SK-N-SH (cell line): ENCODE results near the gene DISP1. TPM values are rescaled to one million over a fixed set of nuclear protein-coding genes. Genes with fewer than 3 reads are reported as not detected.

Experiments
- CTCF ChIA-PET: fragments of 300-600, 350-600 bp; formaldehyde crosslinking; extraction: SDS; loops from one replicate; lab custom pipeline; 2021; lab: Yijun Ruan, JAX
- POLR2A ChIA-PET: fragments of 350-600 bp; sonication (Branson Sonifier 250); formaldehyde crosslinking; extraction: SDS; loops from one replicate; lab custom pipeline; 2020; ENCODE audit warnings: antibody characterized with exemption, inconsistent platforms; lab: Yijun Ruan, JAX
- DNase-seq: peaks from one replicate; pipeline ENCODE4 v3.0.0; 2012
- H2AFZ ChIP-seq: fragments of 200-600 bp; sonication (generic); 2 replicates; pipeline ENCODE4 v1.8.1; 2016; ENCODE audit warnings: antibody characterized with exemption, mild to moderate bottlenecking, low read depth
- H3F3A ChIP-seq: fragments of 200-600 bp; sonication (generic); replicated peaks from 2 replicates; pipeline ENCODE3; 2016; ENCODE audit warnings: antibody characterized with exemption, mild to moderate bottlenecking; ENCODE audit not compliant: insufficient read depth
- H3K27ac ChIP-seq, 2 experiments: fragments of 200-500 bp in 1 of 2; fragments of 200-600 bp in 1 of 2; sonication (Bioruptor generic) in 1 of 2; sonication (generic), shearing (Covaris generic) in 1 of 2; 2 replicates each; pipeline versions ENCODE4 v1.5.1 to v1.6.1; 2014 to 2016; ENCODE audit warnings: low read depth in 2 of 2, inconsistent platforms in 1 of 2, low read length in 1 of 2, mild to moderate bottlenecking in 1 of 2, mixed read lengths in 1 of 2
- H3K27me3 ChIP-seq: fragments of 200-600 bp; sonication (generic), shearing (Covaris generic); 2 replicates; pipeline ENCODE4 v1.6.1; 2016; ENCODE audit warnings: mixed run types; ENCODE audit not compliant: insufficient read depth
- H3K36me3 ChIP-seq, 2 experiments: fragments of 200-500 bp in 1 of 2; fragments of 200-600 bp in 1 of 2; sonication (Bioruptor generic) in 1 of 2; sonication (generic) in 1 of 2; replicated peaks in 1 of 2; 2 replicates each; pipeline versions ENCODE3 to v1.5.1; 2014 to 2016; ENCODE audit warnings: low read length in 1 of 2, mild to moderate bottlenecking in 1 of 2; ENCODE audit not compliant: insufficient read depth in 2 of 2, control insufficient read depth in 1 of 2
- H3K4me1 ChIP-seq, 2 experiments: fragments of 200-500 bp in 1 of 2; fragments of 200-600 bp in 1 of 2; sonication (Bioruptor generic) in 1 of 2; sonication (generic), shearing (Covaris generic) in 1 of 2; 2 replicates each; pipeline versions ENCODE4 v1.5.1 to v1.6.1; 2014 to 2016; ENCODE audit warnings: low read depth in 1 of 2, low read length in 1 of 2, mixed run types in 1 of 2; ENCODE audit not compliant: insufficient read depth in 2 of 2, control insufficient read depth in 1 of 2
- H3K4me2 ChIP-seq: fragments of 200-600 bp; sonication (generic), shearing (Covaris generic); 2 replicates; pipeline ENCODE4 v1.6.1; 2017; ENCODE audit warnings: mixed run types
- H3K4me3 ChIP-seq, 2 experiments: fragments of 200-500 bp in 1 of 2; fragments of 200-600 bp in 1 of 2; sonication (Bioruptor generic) in 1 of 2; sonication (generic), shearing (Covaris generic) in 1 of 2; 2 replicates each; pipeline versions ENCODE4 v1.5.1 to v1.8.1; 2014 to 2016; ENCODE audit warnings: low read depth in 2 of 2, inconsistent platforms in 1 of 2, low read length in 1 of 2, mild to moderate bottlenecking in 1 of 2, mixed read lengths in 1 of 2, moderate library complexity in 1 of 2
- H3K79me2 ChIP-seq: fragments of 200-600 bp; sonication (generic); 2 replicates; pipeline ENCODE4 v1.8.1; 2017; ENCODE audit warnings: mild to moderate bottlenecking; ENCODE audit not compliant: insufficient read depth
- H3K9ac ChIP-seq: fragments of 200-600 bp; sonication (generic); 2 replicates; pipeline ENCODE4 v1.6.1; 2017; ENCODE audit warnings: mixed run types
- H3K9me2 ChIP-seq: fragments of 200-600 bp; sonication (generic); 2 replicates; pipeline ENCODE4 v1.6.1; 2017; ENCODE audit warnings: mixed run types
- H3K9me3 ChIP-seq: fragments of 200-600 bp; sonication (generic); 2 replicates; pipeline ENCODE4 v1.6.1; 2017; ENCODE audit warnings: mixed run types, mild to moderate bottlenecking, moderate library complexity
- H4K20me1 ChIP-seq: fragments of 200-600 bp; sonication (generic); 2 replicates; pipeline ENCODE4 v1.6.1; 2017; ENCODE audit warnings: mild to moderate bottlenecking, mixed run types; ENCODE audit not compliant: insufficient read depth
- CHD2 ChIP-seq: fragments of 150-350 bp; IDR thresholded peaks from 2 replicates; pipeline ENCODE4 v1.6.1; 2018; ENCODE audit warnings: low read length; ENCODE audit not compliant: partially characterized antibody
- ELF1 ChIP-seq: IDR thresholded peaks from 2 replicates; pipeline ENCODE4 v1.4.0; 2012
- FOSL2 ChIP-seq: IDR thresholded peaks from 2 replicates; pipeline ENCODE4 v1.4.0; 2012; ENCODE audit warnings: low read depth, mild to moderate bottlenecking, moderate library complexity, borderline replicate concordance
- FOXM1 ChIP-seq: IDR thresholded peaks from 2 replicates; pipeline ENCODE4 v1.4.0; 2012; ENCODE audit warnings: low read depth, mild to moderate bottlenecking
- GABPA ChIP-seq: IDR thresholded peaks from 2 replicates; pipeline ENCODE4 v1.4.0; 2012; ENCODE audit warnings: low read depth, mild to moderate bottlenecking
- GATA2 ChIP-seq: sonication (generic); formaldehyde crosslinking; IDR thresholded peaks from 2 replicates; pipeline ENCODE4 v1.5.0; 2020; ENCODE audit warnings: mild to moderate bottlenecking, missing genetic modification reagents
- IRF3 ChIP-seq: fragments of 150-350 bp; IDR thresholded peaks from 2 replicates; pipeline ENCODE4 v1.6.1; 2016; ENCODE audit warnings: mild to moderate bottlenecking, low read depth, low read length
- MXI1 ChIP-seq: IDR thresholded peaks from 2 replicates; pipeline ENCODE4 v1.6.1; 2012; ENCODE audit warnings: mild to moderate bottlenecking, low read depth, low read length, improper control_type of control experiment
- NFIC ChIP-seq: IDR thresholded peaks from 2 replicates; pipeline ENCODE4 v1.4.0; 2012; ENCODE audit warnings: borderline replicate concordance
- NRF1 ChIP-seq: IDR thresholded peaks from 2 replicates; pipeline ENCODE4 v1.6.1; 2012; ENCODE audit warnings: low read depth, mild to moderate bottlenecking, low read length
- RCOR1 ChIP-seq: fragments of 150-350 bp; IDR thresholded peaks from 2 replicates; pipeline ENCODE4 v1.6.1; 2017; ENCODE audit warnings: antibody characterized with exemption, low read length
- REST ChIP-seq: IDR thresholded peaks from 2 replicates; pipeline ENCODE4 v1.6.1; 2012; ENCODE audit warnings: mild to moderate bottlenecking, low read depth, low read length, moderate library complexity
- RXRA ChIP-seq: IDR thresholded peaks from 2 replicates; pipeline ENCODE4 v1.4.0; 2012; ENCODE audit warnings: low read depth, mild to moderate bottlenecking, borderline replicate concordance
- SIN3A ChIP-seq: IDR thresholded peaks from 2 replicates; pipeline ENCODE4 v1.6.1; 2012; ENCODE audit warnings: low read depth, mild to moderate bottlenecking, low read length, moderate library complexity, borderline replicate concordance
- SMC3 ChIP-seq: IDR thresholded peaks from 2 replicates; pipeline ENCODE4 v1.6.1; 2012; ENCODE audit warnings: low read depth, low read length, improper control_type of control experiment
- TCF12 ChIP-seq: IDR thresholded peaks from 2 replicates; pipeline ENCODE4 v1.4.0; 2012
- TEAD4 ChIP-seq: IDR thresholded peaks from 2 replicates; pipeline ENCODE4 v1.4.0; 2012; ENCODE audit warnings: mild to moderate bottlenecking, borderline replicate concordance; ENCODE audit not compliant: insufficient read depth
- USF1 ChIP-seq: IDR thresholded peaks from 2 replicates; pipeline ENCODE4 v1.4.0; 2012; ENCODE audit warnings: low read depth, borderline replicate concordance
- USF2 ChIP-seq: fragments of 150-350 bp; IDR thresholded peaks from 2 replicates; pipeline ENCODE4 v1.6.1; 2017; ENCODE audit warnings: antibody characterized with exemption, low read length, low read depth, borderline replicate concordance
- ZBTB33 ChIP-seq: IDR thresholded peaks from 2 replicates; pipeline ENCODE4 v1.4.0; 2012; ENCODE audit warnings: low read depth, borderline replicate concordance
- WGBS: methylation state at CpG from one replicate; pipeline ENCODE4 v1.1.6; 2017; ENCODE audit warnings: low lambda C conversion rate; 5-methylcytosine and 5-hydroxymethylcytosine counted together
- polyA plus RNA-seq, 3 experiments: library from polyadenylated mRNA; depleted of rRNA; stranded (reverse); fragments of >200 nt; gene quantifications; 2 replicates each; pipeline ENCODE4 v1.2.3, GENCODE V29; 2012

The DISP1 gene
- polyA plus RNA-seq, 1 of the 3 experiments (the other 2 are of a cell fraction): 4.4 TPM

- peak; percentile 84 for TF ChIP-seq TCF12
- no peak for TF ChIP-seq RXRA
- no peak for TF ChIP-seq SIN3A
- TF ChIP-seq NFIC: peak; percentile 68
- no peak for TF ChIP-seq USF1
- TF ChIP-seq GATA2 (CRISPR knock-in tag): no peak
- no peak for TF ChIP-seq FOXM1
- TF ChIP-seq FOSL2: peak; percentile 49; the same call in 1 of the 2 replicates
- no peak for TF ChIP-seq GABPA
- no peak for TF ChIP-seq RCOR1
Measured at GRCh38 chr1:222821239-222821638, 6.4 kb downstream of the DISP1 start (continued).

- Histone ChIP-seq H3K27me3 (no peaks in the 10 kb centered on the region), H3K9ac (no peak overlapping the region), H3K4me3 (no peak overlapping the region), H3K9me3 (no peaks in the 10 kb centered on the region), H3K9me2 (no peaks in the 10 kb centered on the region), H3K4me2 (no peak overlapping the region), H3K27ac (no peak overlapping the region), H4K20me1 (no peaks in the 10 kb centered on the region), H3K4me1 (peaks cover 3 to 7% of the 10 kb centered on the region in 2 experiments; a peak in 2 of 4 replicates), H3K36me3 (no peaks in the 10 kb centered on the region), H3F3A (no peaks in the 10 kb centered on the region), H2AFZ (no peak overlapping the region), H3K79me2 (peaks cover 49% of the 10 kb centered on the region)
- DNase-seq: no peak
- WGBS: 72% methylated on average over 3 of the region's 3 CpGs
- ChIA-PET CTCF (interaction anchor here (0.8 to 1.4 kb wide), 2 partner anchors 257 to 310 kb away, joined by 3 to 4 read pairs; no protein-coding TSS in a partner anchor), POLR2A (no interaction called here)
- no peak for TF ChIP-seq USF2
- no peak for TF ChIP-seq RCOR1
- no peak for TF ChIP-seq TCF12
- TF ChIP-seq REST: no peak
- no peak for TF ChIP-seq NRF1
- no peak for TF ChIP-seq USF1
- TF ChIP-seq FOSL2: no peak
- no peak for TF ChIP-seq GABPA
- TF ChIP-seq TEAD4: no peak
- no peak for TF ChIP-seq GATA2 (CRISPR knock-in tag)
- TF ChIP-seq MXI1: no peak
- TF ChIP-seq ZBTB33: no peak
- no peak for TF ChIP-seq ELF1
- TF ChIP-seq CHD2: no peak
- TF ChIP-seq IRF3: no peak
- TF ChIP-seq NFIC: no peak
- TF ChIP-seq SMC3: no peak
Measured at GRCh38 chr1:222823695-222824094, 8.9 kb downstream of the DISP1 start.
